22Rv1 (cell line): ENCODE data around the gene MPHOSPH10.
"Not testable (repeated sequence)": the region's sequence is repeated elsewhere in the genome, so short reads cannot be mapped to it uniquely, and the experiment has no call there.

Source experiments
- ZFX ChIP-seq: fragments of 450-650 bp; IDR thresholded peaks from 2 replicates; pipeline ENCODE4 v1.6.1; 2017; ENCODE audit warnings: antibody characterized with exemption, borderline replicate concordance
- TF ChIP-seq, protein P1 (sequence below): fragments of 450-650 bp; IDR thresholded peaks from 2 replicates; pipeline ENCODE4 v1.5.1; 2017; ENCODE audit warnings: mild to moderate bottlenecking

GRCh38 chr2:71131387-71132166 lies 1.1 kb downstream of the MPHOSPH10 start:
- TF ChIP-seq, protein P1, sequence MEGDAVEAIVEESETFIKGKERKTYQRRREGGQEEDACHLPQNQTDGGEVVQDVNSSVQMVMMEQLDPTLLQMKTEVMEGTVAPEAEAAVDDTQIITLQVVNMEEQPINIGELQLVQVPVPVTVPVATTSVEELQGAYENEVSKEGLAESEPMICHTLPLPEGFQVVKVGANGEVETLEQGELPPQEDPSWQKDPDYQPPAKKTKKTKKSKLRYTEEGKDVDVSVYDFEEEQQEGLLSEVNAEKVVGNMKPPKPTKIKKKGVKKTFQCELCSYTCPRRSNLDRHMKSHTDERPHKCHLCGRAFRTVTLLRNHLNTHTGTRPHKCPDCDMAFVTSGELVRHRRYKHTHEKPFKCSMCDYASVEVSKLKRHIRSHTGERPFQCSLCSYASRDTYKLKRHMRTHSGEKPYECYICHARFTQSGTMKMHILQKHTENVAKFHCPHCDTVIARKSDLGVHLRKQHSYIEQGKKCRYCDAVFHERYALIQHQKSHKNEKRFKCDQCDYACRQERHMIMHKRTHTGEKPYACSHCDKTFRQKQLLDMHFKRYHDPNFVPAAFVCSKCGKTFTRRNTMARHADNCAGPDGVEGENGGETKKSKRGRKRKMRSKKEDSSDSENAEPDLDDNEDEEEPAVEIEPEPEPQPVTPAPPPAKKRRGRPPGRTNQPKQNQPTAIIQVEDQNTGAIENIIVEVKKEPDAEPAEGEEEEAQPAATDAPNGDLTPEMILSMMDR: not testable (repeated sequence)
- TF ChIP-seq ZFX: not testable (repeated sequence)
